Mucosa of stomach (tissue), 1 donor: ENCODE data around the gene PDSS1.

ENCODE experiments used
- H3K27me3 ChIP-seq: one replicate; pipeline ENCODE4 v1.7.0; 2013; ENCODE audit warnings: mild to moderate bottlenecking, low read length; ENCODE audit not compliant: control insufficient read depth, insufficient read depth
- H3K36me3 ChIP-seq: one replicate; pipeline ENCODE4 v1.7.0; 2013; ENCODE audit warnings: low read length; ENCODE audit not compliant: control insufficient read depth, insufficient read depth
- H3K4me1 ChIP-seq: one replicate; pipeline ENCODE4 v1.7.0; 2013; ENCODE audit warnings: mild to moderate bottlenecking, low read length; ENCODE audit not compliant: control insufficient read depth, insufficient read depth
- H3K4me3 ChIP-seq: one replicate; pipeline ENCODE4 v1.7.0; 2013; ENCODE audit warnings: low read length
- H3K9ac ChIP-seq: one replicate; pipeline ENCODE4 v1.7.0; 2013; ENCODE audit warnings: mild to moderate bottlenecking, low read length, moderate library complexity
- H3K9me3 ChIP-seq: one replicate; pipeline ENCODE4 v1.7.0; 2013; ENCODE audit warnings: mild to moderate bottlenecking, low read length, moderate library complexity; ENCODE audit not compliant: control insufficient read depth
- donor health status: Pancreatic carcinoma.

The PDSS1 gene

GRCh38 chr10:26703974-26704373, 6.5 kb downstream of the PDSS1 start:
- Histone ChIP-seq H3K9me3 (no peaks in the 10 kb centered on the region), H3K9ac (no peak overlapping the region), H3K27me3 (no peaks in the 10 kb centered on the region), H3K36me3 (no peaks in the 10 kb centered on the region), H3K4me1 (peaks cover under 1% of the 10 kb centered on the region), H3K4me3 (no peak overlapping the region)

- H3K27me3 ChIP-seq: no peaks in the 10 kb centered on the region
- no peak overlapping the region for H3K9ac ChIP-seq
- no peak overlapping the region for H3K4me3 ChIP-seq
- H3K4me1 ChIP-seq: no peaks in the 10 kb centered on the region
- no peaks in the 10 kb centered on the region for H3K36me3 ChIP-seq
- H3K9me3 ChIP-seq: no peaks in the 10 kb centered on the region
Observed at GRCh38 chr10:26706206-26706605, 8.7 kb downstream of the PDSS1 start.

DNA sequence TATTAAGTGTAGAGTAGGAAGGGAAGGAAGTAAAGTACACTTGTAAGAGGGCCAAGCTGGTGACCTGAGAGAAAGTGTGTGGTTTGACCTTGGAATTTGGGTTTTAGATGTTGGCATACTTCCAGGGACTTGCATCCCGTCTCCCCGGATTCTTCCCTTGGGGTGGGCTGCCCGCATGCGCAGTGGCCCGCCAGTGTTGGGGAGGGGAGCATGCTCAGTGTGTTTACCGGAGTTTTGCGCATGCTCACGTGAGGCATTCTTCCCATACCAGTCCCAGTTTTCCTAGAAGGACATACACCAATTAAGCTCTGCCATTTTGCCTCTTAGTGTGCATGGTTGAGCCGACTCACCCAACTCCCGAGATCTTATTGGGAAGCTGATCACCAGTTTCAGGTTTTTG, 9.4 kb downstream of the PDSS1 start:
- H3K9ac ChIP-seq: no peak overlapping the region
- H3K9me3 ChIP-seq: no peaks in the 10 kb centered on the region
- H3K36me3 ChIP-seq: no peaks in the 10 kb centered on the region
- H3K4me3 ChIP-seq: no peak overlapping the region
- H3K4me1 ChIP-seq: no peaks in the 10 kb centered on the region
- H3K27me3 ChIP-seq: no peaks in the 10 kb centered on the region

- Histone ChIP-seq H3K4me3 (no peak overlapping the region), H3K9me3 (no peaks in the 10 kb centered on the region), H3K36me3 (no peaks in the 10 kb centered on the region), H3K27me3 (no peaks in the 10 kb centered on the region), H3K9ac (no peak overlapping the region), H3K4me1 (no peaks in the 10 kb centered on the region)
Observed at GRCh38 chr10:26711324-26711723, 13.8 kb downstream of the PDSS1 start.

- H3K27me3 ChIP-seq: no peaks in the 10 kb centered on the region
- H3K9me3 ChIP-seq: no peaks in the 10 kb centered on the region
- no peak overlapping the region for H3K4me3 ChIP-seq
- no peak overlapping the region for H3K9ac ChIP-seq
- no peaks in the 10 kb centered on the region for H3K4me1 ChIP-seq
- H3K36me3 ChIP-seq: no peaks in the 10 kb centered on the region
Observed at GRCh38 chr10:26714415-26715136, 17.1 kb downstream of the PDSS1 start.

DNA sequence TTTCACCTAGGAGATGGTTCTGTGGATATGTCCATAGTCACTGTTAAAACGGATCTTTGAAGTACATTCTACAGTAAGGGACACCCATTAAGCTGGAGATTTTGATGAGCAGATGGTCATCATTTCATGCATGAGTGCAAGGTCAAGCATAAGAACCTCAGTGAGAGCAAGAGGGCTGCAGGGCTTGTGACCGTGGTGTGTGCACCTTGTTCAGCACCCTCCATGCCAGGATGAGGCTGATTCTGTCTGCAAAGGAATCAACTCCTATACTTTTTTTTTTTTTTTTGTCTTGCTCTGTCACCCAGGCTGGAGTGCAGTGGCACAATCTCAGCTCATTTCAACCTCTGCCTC, 17.6 kb downstream of the PDSS1 start:
- Histone ChIP-seq H3K4me1 (no peaks in the 10 kb centered on the region), H3K27me3 (no peaks in the 10 kb centered on the region), H3K4me3 (no peak overlapping the region), H3K9ac (no peak overlapping the region), H3K36me3 (no peaks in the 10 kb centered on the region), H3K9me3 (no peaks in the 10 kb centered on the region)

DNA sequence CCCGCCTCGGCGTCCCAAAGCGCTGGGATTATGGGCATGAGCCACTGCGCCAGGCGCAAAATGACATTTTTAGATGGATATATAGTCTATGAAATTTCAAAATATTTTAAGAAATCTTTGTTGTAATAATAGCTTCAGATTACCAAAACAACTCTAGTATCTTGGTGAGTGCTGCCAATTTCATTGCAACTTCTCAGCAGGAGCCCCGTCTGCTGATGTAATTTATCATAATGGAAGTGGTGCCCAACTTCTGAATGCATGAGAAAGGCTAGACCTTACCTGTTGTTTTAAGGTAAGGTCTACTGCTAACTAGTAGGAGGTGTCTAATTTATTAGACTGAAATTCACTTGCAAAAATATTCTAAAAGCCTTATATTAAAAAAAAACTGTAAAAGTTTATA, 20.0 kb downstream of the PDSS1 start:
- Histone ChIP-seq H3K27me3 (no peaks in the 10 kb centered on the region), H3K9ac (no peak overlapping the region), H3K4me3 (no peak overlapping the region), H3K4me1 (no peaks in the 10 kb centered on the region), H3K9me3 (no peaks in the 10 kb centered on the region), H3K36me3 (no peaks in the 10 kb centered on the region)

DNA sequence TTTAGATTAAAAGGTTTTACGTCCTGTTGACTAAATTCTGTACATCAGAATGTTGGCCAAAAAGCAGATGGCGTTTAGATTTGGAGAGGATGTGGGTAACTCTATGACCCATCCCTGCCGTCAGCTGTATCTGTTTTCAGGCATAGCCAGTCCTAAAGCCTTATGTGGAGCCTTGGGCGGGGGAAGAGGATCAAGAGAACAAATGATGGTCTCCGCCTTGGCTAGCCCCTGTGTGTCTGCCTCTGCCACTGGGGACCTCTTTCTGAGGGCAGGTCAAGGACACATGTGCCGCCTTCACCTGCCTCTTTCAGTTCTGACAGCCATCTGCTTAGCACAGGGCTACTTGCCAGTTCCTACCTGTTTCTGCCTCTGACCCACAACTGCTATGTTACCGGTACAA, 24.1 kb downstream of the PDSS1 start:
- H3K36me3 ChIP-seq: no peaks in the 10 kb centered on the region

DNA sequence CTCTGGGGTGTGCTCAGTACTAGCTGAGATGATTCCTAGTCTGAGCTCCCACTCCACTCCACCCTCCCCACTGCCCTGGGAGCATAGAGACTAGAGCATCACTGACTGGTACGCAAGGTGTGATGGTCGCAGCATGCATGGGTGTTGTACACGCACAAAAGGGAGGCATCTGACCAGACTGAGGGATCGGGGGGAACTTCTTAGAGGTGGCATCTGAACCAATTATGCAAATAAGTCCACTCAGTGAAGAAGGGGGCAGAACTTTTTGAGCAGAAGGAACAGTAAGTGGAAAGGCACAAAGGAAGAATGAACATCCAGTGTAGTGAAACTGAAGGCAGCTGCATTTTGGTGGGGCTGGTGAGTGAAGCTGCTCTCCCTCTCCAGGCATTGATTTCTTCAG, 25.5 kb downstream of the PDSS1 start:
- H3K36me3 ChIP-seq: no peaks in the 10 kb centered on the region
- H3K9me3 ChIP-seq: no peaks in the 10 kb centered on the region
- H3K9ac ChIP-seq: no peak overlapping the region
- no peak overlapping the region for H3K4me3 ChIP-seq
- H3K4me1 ChIP-seq: no peaks in the 10 kb centered on the region
- H3K27me3 ChIP-seq: no peaks in the 10 kb centered on the region

More for the DNA sequence above, 24.1 kb downstream of the PDSS1 start:
- no peak overlapping the region for H3K4me3 ChIP-seq
- H3K9ac ChIP-seq: no peak overlapping the region
- no peaks in the 10 kb centered on the region for H3K27me3 ChIP-seq
- no peaks in the 10 kb centered on the region for H3K9me3 ChIP-seq
- no peaks in the 10 kb centered on the region for H3K4me1 ChIP-seq

GRCh38 chr10:26725837-26726727, 28.6 kb downstream of the PDSS1 start:
- Histone ChIP-seq H3K27me3 (no peaks in the 10 kb centered on the region), H3K4me3 (no peak overlapping the region), H3K4me1 (no peaks in the 10 kb centered on the region), H3K36me3 (no peaks in the 10 kb centered on the region), H3K9me3 (no peaks in the 10 kb centered on the region), H3K9ac (no peak overlapping the region)

- Histone ChIP-seq H3K4me1 (no peaks in the 10 kb centered on the region), H3K27me3 (no peaks in the 10 kb centered on the region), H3K36me3 (no peaks in the 10 kb centered on the region), H3K9ac (no peak overlapping the region), H3K9me3 (no peaks in the 10 kb centered on the region), H3K4me3 (no peak overlapping the region)
Observed at GRCh38 chr10:26727005-26727404, 29.5 kb downstream of the PDSS1 start.

- no peaks in the 10 kb centered on the region for H3K9me3 ChIP-seq
- no peak overlapping the region for H3K4me3 ChIP-seq
- no peaks in the 10 kb centered on the region for H3K4me1 ChIP-seq
- H3K9ac ChIP-seq: no peak overlapping the region
- H3K27me3 ChIP-seq: no peaks in the 10 kb centered on the region
- H3K36me3 ChIP-seq: no peaks in the 10 kb centered on the region
Observed at GRCh38 chr10:26728957-26729356, 31.5 kb downstream of the PDSS1 start.
